Activated CD4-positive, alpha-beta T cell treated with anti-CD3 and anti-CD28 coated beads for 36 hours (primary cell): ENCODE data around the gene AP5S1. TPM values are rescaled to one million over a fixed set of nuclear protein-coding genes. Genes with fewer than 3 reads are reported as not detected.
A peak's percentile ranks its signal among the peaks of the same experiment; 100 is the strongest.
"Not testable (repeated sequence)": the region's sequence is repeated elsewhere in the genome, so short reads cannot be mapped to it uniquely, and the experiment has no call there.

Experiments
- ATAC-seq: fragments of 200-7000 bp; cut with Tn5 transposase; one replicate; pipeline ENCODE4 v1.10.0; 2021; ENCODE audit warnings: mild to moderate bottlenecking, moderate library complexity
- CTCF ChIA-PET: fragments of 350-600 bp; sonication (Branson Sonifier 250); formaldehyde crosslinking; loops from one replicate; lab custom pipeline; 2021; ENCODE audit warnings: antibody characterized with exemption; lab: Charles Lee
- POLR2A ChIA-PET: fragments of 350-600 bp; sonication (Branson Sonifier 250); formaldehyde crosslinking; loops from one replicate; lab custom pipeline; 2021; ENCODE audit warnings: antibody characterized with exemption, inconsistent platforms; lab: Charles Lee
- DNase-seq: peaks from one replicate; pipeline ENCODE4 v3.0.0-alpha.2; 2020
- H3K27ac Mint-ChIP-seq: one replicate; pipeline ENCODE4 v1.8.0; 2021; ENCODE audit warnings: mixed read lengths
- H3K27me3 Mint-ChIP-seq: one replicate; pipeline ENCODE4 v1.8.0; 2021; ENCODE audit warnings: mixed read lengths
- H3K36me3 Mint-ChIP-seq: one replicate; pipeline ENCODE4 v1.8.0; 2021; ENCODE audit warnings: low read depth, mixed read lengths
- H3K4me1 Mint-ChIP-seq: one replicate; pipeline ENCODE4 v1.8.0; 2021; ENCODE audit warnings: mixed read lengths
- H3K4me3 Mint-ChIP-seq: one replicate; pipeline ENCODE4 v1.8.0; 2021; ENCODE audit warnings: mild to moderate bottlenecking, moderate library complexity, mixed read lengths
- H3K9me3 Mint-ChIP-seq: one replicate; pipeline ENCODE4 v1.8.0; 2021; ENCODE audit warnings: low read depth, mixed read lengths
- intact Hi-C, 2 experiments: fragments of 100-400 bp; cut with DNase I in 1 of 2; cut with micrococcal nuclease in 1 of 2; formaldehyde crosslinking; loops; one replicate each; pipeline versions ENCODE4 v1.14.2 to v1.15.1; 2022 to 2024; cut with DNase I, micrococcal nuclease
- total RNA-seq, 2 experiments: library from RNA; stranded (reverse); gene quantifications; one replicate each; pipeline ENCODE4 v1.2.3, GENCODE V29; 2021

The AP5S1 gene
- total RNA-seq, 2 experiments from 2014 or later, result 9.1 to 11.3 TPM

GRCh38 chr20:3794168-3794567 is 26.2 kb upstream of the AP5S1 start:
- POLR2A ChIA-PET, result not testable (repeated sequence)
- CTCF ChIA-PET, result interaction anchor here (2.6 kb wide), 1 partner anchor 26 kb away, joined by 6 read pairs; the partner anchor contains the start of gene AP5S1

GRCh38 chr20:3794701-3795420 is 25.5 kb upstream of the AP5S1 start:
- DNase-seq (no peak), ATAC-seq (no peak)
- intact Hi-C loops, result loop anchor here (1.0 to 10.0 kb wide), 8 partner anchors 8 to 290 kb away; partner anchors contain the start of genes AP5S1 (in 2 of the 2), ADISSP (in 1 of the 2), CENPB (in 1 of the 2) and MAVS (in 1 of the 2)
- POLR2A ChIA-PET, result no interaction called here
- CTCF ChIA-PET, result interaction anchor here (2.6 kb wide), 1 partner anchor 26 kb away, joined by 6 read pairs; the partner anchor contains the start of gene AP5S1
- Mint-ChIP-seq H3K27ac (peak overlapping the region; percentile 98), H3K4me3 (peak overlapping the region; percentile 93), H3K27me3 (no peaks in the 10 kb centered on the region), H3K36me3 (peaks cover 25% of the 10 kb centered on the region), H3K9me3 (no peaks in the 10 kb centered on the region), H3K4me1 (peaks cover 38% of the 10 kb centered on the region)

More at GRCh38 chr20:3794168-3794567, 26.2 kb upstream of the AP5S1 start:
- H3K4me1 Mint-ChIP-seq, result peaks cover 31% of the 10 kb centered on the region
- not testable (repeated sequence) for H3K27me3 Mint-ChIP-seq, ATAC-seq, H3K27ac Mint-ChIP-seq, DNase-seq, H3K4me3 Mint-ChIP-seq, H3K9me3 Mint-ChIP-seq
- intact Hi-C loops, result loop anchor here in 1 of 2 experiments (10.0 kb wide), 1 partner anchor 291 kb away; no protein-coding TSS in a partner anchor
- peaks cover 22% of the 10 kb centered on the region for H3K36me3 Mint-ChIP-seq

GRCh38 chr20:3795511-3796468 is 24.6 kb upstream of the AP5S1 start, which contains the start of gene CDC25B:
Gene CDC25B, plus strand, starts transcription at chr20:3796310. Its CDS starts 222 bp downstream, at chr20:3796532.
- no peaks in the 10 kb centered on the region for H3K9me3 Mint-ChIP-seq
- ChIA-PET CTCF (interaction anchor here (0.8 to 2.6 kb wide), 4 partner anchors 16 to 25 kb away, joined by 4 to 6 read pairs (median 5); partner anchors contain the start of gene AP5S1), POLR2A (interaction anchor here (0.6 to 1.0 kb wide), 3 partner anchors 24 to 92 kb away, joined by 3 to 6 read pairs (median 3); partner anchors contain the start of gene AP5S1)
- intact Hi-C loops, result loop anchor here (1.0 to 10.0 kb wide), 10 partner anchors 8 to 289 kb away; partner anchors contain the start of genes AP5S1 (in 2 of the 2), MAVS (in 2 of the 2), ADISSP (in 1 of the 2) and CENPB (in 1 of the 2)
- peak; percentile 82 for ATAC-seq
- H3K27me3 Mint-ChIP-seq, result no peaks in the 10 kb centered on the region
- peak; percentile 95 for DNase-seq
- H3K36me3 Mint-ChIP-seq, result peaks cover 34% of the 10 kb centered on the region
- peak within 1 kb of the TSS; percentile 98 for H3K27ac Mint-ChIP-seq
- H3K4me1 Mint-ChIP-seq, result peaks cover 47% of the 10 kb centered on the region
- H3K4me3 Mint-ChIP-seq, result peak within 1 kb of the TSS; percentile 93

GRCh38 chr20:3796477-3797225 is 23.7 kb upstream of the AP5S1 start:
- POLR2A ChIA-PET, result interaction anchor here (0.6 to 1.0 kb wide), 3 partner anchors 23 to 91 kb away, joined by 3 to 6 read pairs (median 3); partner anchors contain the start of gene AP5S1
- ATAC-seq (no peak), DNase-seq (no peak)
- CTCF ChIA-PET, result interaction anchor here (0.8 to 2.6 kb wide), 4 partner anchors 15 to 24 kb away, joined by 4 to 6 read pairs (median 5); partner anchors contain the start of gene AP5S1
- Mint-ChIP-seq H3K9me3 (no peaks in the 10 kb centered on the region), H3K4me1 (peaks cover 55% of the 10 kb centered on the region), H3K27me3 (no peaks in the 10 kb centered on the region), H3K36me3 (peaks cover 43% of the 10 kb centered on the region), H3K27ac (peak overlapping the region; percentile 97), H3K4me3 (peak overlapping the region; percentile 93)
- intact Hi-C loops, result loop anchor here (1.0 to 10.0 kb wide), 4 partner anchors 15 to 288 kb away; partner anchors contain the start of gene MAVS (in 1 of the 2)

- Mint-ChIP-seq H3K36me3 (peaks cover 47% of the 10 kb centered on the region), H3K27ac (peak overlapping the region; percentile 97), H3K9me3 (no peaks in the 10 kb centered on the region), H3K4me3 (peak overlapping the region; percentile 93), H3K27me3 (no peaks in the 10 kb centered on the region), H3K4me1 (peaks cover 55% of the 10 kb centered on the region)
- intact Hi-C loops, result loop anchor here in 1 of 2 experiments (2.0 to 10.0 kb wide), 2 partner anchors 50 to 288 kb away; partner anchors contain the start of gene MAVS
- DNase-seq (no peak), ATAC-seq (no peak)
- CTCF ChIA-PET, result no interaction called here
- POLR2A ChIA-PET, result no interaction called here
Measured at GRCh38 chr20:3797226-3797545, 23.2 kb upstream of the AP5S1 start.

- intact Hi-C loops, result loop anchor here in 1 of 2 experiments (2.0 to 10.0 kb wide), 2 partner anchors 49 to 287 kb away; partner anchors contain the start of gene MAVS
Measured at GRCh38 chr20:3797592-3798372, 22.6 kb upstream of the AP5S1 start.

GRCh38 chr20:3798373-3798768 is 22.0 kb upstream of the AP5S1 start:
- ATAC-seq (no peak), DNase-seq (no peak)
- Mint-ChIP-seq H3K27me3 (no peaks in the 10 kb centered on the region), H3K9me3 (no peaks in the 10 kb centered on the region), H3K4me3 (peak overlapping the region; percentile 93), H3K36me3 (peaks cover 58% of the 10 kb centered on the region), H3K4me1 (peaks cover 58% of the 10 kb centered on the region), H3K27ac (peak overlapping the region; percentile 97)
- ChIA-PET POLR2A (interaction anchor here (0.7 kb wide), 1 partner anchor 12 kb away, joined by 7 read pairs; no protein-coding TSS in a partner anchor), CTCF (no interaction called here)
- intact Hi-C loops, result loop anchor here in 1 of 2 experiments (10.0 kb wide), 1 partner anchor 286 kb away; no protein-coding TSS in a partner anchor

More at GRCh38 chr20:3797592-3798372, 22.6 kb upstream of the AP5S1 start:
- Mint-ChIP-seq H3K27me3 (no peaks in the 10 kb centered on the region), H3K36me3 (peaks cover 52% of the 10 kb centered on the region), H3K4me1 (peaks cover 56% of the 10 kb centered on the region), H3K4me3 (peak overlapping the region; percentile 93), H3K27ac (peak overlapping the region; percentile 97), H3K9me3 (no peaks in the 10 kb centered on the region)
- POLR2A ChIA-PET, result interaction anchor here (0.7 kb wide), 1 partner anchor 13 kb away, joined by 7 read pairs; no protein-coding TSS in a partner anchor
- CTCF ChIA-PET, result no interaction called here
- DNase-seq, result peak; percentile 66
- ATAC-seq, result peak; percentile 40

GRCh38 chr20:3798908-3799248 is 21.5 kb upstream of the AP5S1 start:
- no peak for DNase-seq
- ATAC-seq, result no peak
- no peaks in the 10 kb centered on the region for H3K27me3 Mint-ChIP-seq
- H3K4me1 Mint-ChIP-seq, result peaks cover 58% of the 10 kb centered on the region
- peak overlapping the region; percentile 97 for H3K27ac Mint-ChIP-seq
- ChIA-PET POLR2A (no interaction called here), CTCF (interaction anchor here (0.9 kb wide), 1 partner anchor 13 kb away, joined by 3 read pairs; the partner anchor contains the start of gene CENPB)
- H3K36me3 Mint-ChIP-seq, result peaks cover 63% of the 10 kb centered on the region
- no peaks in the 10 kb centered on the region for H3K9me3 Mint-ChIP-seq
- peak overlapping the region; percentile 93 for H3K4me3 Mint-ChIP-seq
- intact Hi-C loops, result loop anchor here in 1 of 2 experiments (10.0 kb wide), 1 partner anchor 286 kb away; no protein-coding TSS in a partner anchor

- Mint-ChIP-seq H3K36me3 (peaks cover 76% of the 10 kb centered on the region), H3K4me1 (peaks cover 58% of the 10 kb centered on the region), H3K27ac (peak overlapping the region; percentile 29), H3K9me3 (no peaks in the 10 kb centered on the region), H3K27me3 (no peaks in the 10 kb centered on the region), H3K4me3 (no peak overlapping the region)
- ChIA-PET CTCF (interaction anchor here (0.6 to 1.5 kb wide), 10 partner anchors 8 to 285 kb away, joined by 3 to 12 read pairs (median 4); partner anchors contain the start of gene AP5S1), POLR2A (interaction anchor here (0.8 to 1.2 kb wide), 2 partner anchors 14 to 15 kb away, joined by 4 read pairs; partner anchors contain the start of gene CENPB)
- DNase-seq (no peak), ATAC-seq (no peak)
- intact Hi-C loops, result no loop called here
Measured at GRCh38 chr20:3800256-3800877, 20.0 kb upstream of the AP5S1 start.
